K562 (cell line): ENCODE results near the gene BCL10. TPM values are rescaled to one million over a fixed set of nuclear protein-coding genes. Genes with fewer than 3 reads are reported as not detected.
A peak's percentile ranks its signal among the peaks of the same experiment; 100 is the strongest.

ENCODE experiments used
- BRF1 ChIP-seq: IDR thresholded peaks from 3 replicates; pipeline ENCODE4 v1.6.1; 2011; ENCODE audit warnings: borderline replicate concordance, mild to moderate bottlenecking; ENCODE audit not compliant: insufficient read length; ENCODE audit errors: extremely low read depth
- CBX2 ChIP-seq: fragments of 200-600 bp; sonication (generic); IDR thresholded peaks from one replicate; pipeline ENCODE4 v1.6.1; 2012; ENCODE audit warnings: mild to moderate bottlenecking, low read length, inconsistent platforms; ENCODE audit not compliant: insufficient read depth, poor library complexity, severe bottlenecking
- DACH1 ChIP-seq: fragments of 450-650 bp; IDR thresholded peaks from 2 replicates; pipeline ENCODE4 v1.6.1; 2018; ENCODE audit not compliant: partially characterized antibody
- E4F1 ChIP-seq: fragments of 250-450 bp; sonication (Bioruptor Pico); IDR thresholded peaks from 2 replicates; pipeline ENCODE4 v1.5.0; 2021; ENCODE audit warnings: mild to moderate bottlenecking, borderline replicate concordance
- EHMT2 ChIP-seq: fragments of 450-650 bp; IDR thresholded peaks from 2 replicates; pipeline ENCODE4 v1.6.1; 2018; ENCODE audit warnings: antibody characterized with exemption
- NFIC ChIP-seq: fragments of 450-650 bp; IDR thresholded peaks from 2 replicates; pipeline ENCODE4 v1.6.1; 2017; ENCODE audit warnings: mild to moderate bottlenecking, inconsistent platforms
- NFYB ChIP-seq: IDR thresholded peaks from 2 replicates; pipeline ENCODE4 v1.6.1; 2011; ENCODE audit warnings: mild to moderate bottlenecking, moderate library complexity; ENCODE audit not compliant: insufficient read length; ENCODE audit errors: extremely low read depth
- PTBP1 ChIP-seq: fragments of 200-400 bp; formaldehyde crosslinking; IDR thresholded peaks from 2 replicates; pipeline ENCODE4 v1.6.1; 2017; ENCODE audit warnings: low read depth, low read length
- SMAD3 ChIP-seq: fragments of 450-650 bp; formaldehyde crosslinking; conservative IDR thresholded peaks from 2 replicates; pipeline ENCODE4 v1.4.0; 2020; ENCODE audit warnings: mild to moderate bottlenecking
- TAF9B ChIP-seq: fragments of 450-650 bp; IDR thresholded peaks from 2 replicates; pipeline ENCODE4 v1.6.1; 2018; ENCODE audit warnings: mild to moderate bottlenecking; ENCODE audit not compliant: partially characterized antibody
- TCF7L2 ChIP-seq: fragments of 150-350 bp; IDR thresholded peaks from 2 replicates; pipeline ENCODE4 v1.6.1; 2016; ENCODE audit warnings: low read depth, mild to moderate bottlenecking, low read length, moderate library complexity
- ZC3H8 ChIP-seq: fragments of 450-650 bp; IDR thresholded peaks from 2 replicates; pipeline ENCODE4 v1.6.1; 2017
- polyA plus RNA-seq, 8 experiments: library from polyadenylated mRNA; depleted of rRNA in 4 of 8; stranded (reverse) in 5 of 8; unstranded in 3 of 8; fragments of >200 nt; fragmentation: Nextera tagmentation in 2 of 8; fragmentation: Illumina TruSeq in 1 of 8; extraction: Ambion mirVana in 2 of 8; extraction: Trizol in 1 of 8; gene quantifications; 2 replicates each; pipeline versions ENCODE4 v1.2.1 to v1.2.3, GENCODE V29; 2011 to 2014; ENCODE audit warnings: inconsistent platforms in 1 of 8, missing spikeins in 1 of 8
- total RNA-seq, 7 experiments: library from RNA; depleted of rRNA in 6 of 7; stranded (reverse); fragments of >200 nt in 6 of 7; fragmentation: Illumina TruSeq in 2 of 7; extraction: Trizol in 2 of 7; gene quantifications; 2 replicates each; pipeline versions ENCODE4 v1.2.1 to v1.2.3, GENCODE V29; 2011 to 2021; ENCODE audit warnings: low replicate concordance in 1 of 7
- TF ChIP-seq, protein P1 (sequence below): sonication (generic); formaldehyde crosslinking; IDR thresholded peaks from 2 replicates; pipeline ENCODE4 v1.8.0; 2023; ENCODE audit warnings: missing genetic modification reagents, mild to moderate bottlenecking, borderline replicate concordance

Gene BCL10
- total and polyA plus RNA-seq, 9 of the 15 experiments (the other 6 are each of a cell fraction or from before 2014, with no cell fraction given): 8.0 to 19.4 (median 12.3) TPM

- TF ChIP-seq E4F1 (CRISPR knock-in tag) (no peak), TAF9B (no peak), NFIC (peak; percentile 45; the same call in 1 of the 2 replicates), CBX2 (no peak), TCF7L2 (no peak), SMAD3 (CRISPR knock-in tag) (peak; percentile 73; the same call in 1 of the 2 replicates), ZC3H8 (no peak), NFYB (no peak), BRF1 (no peak), DACH1 (no peak), EHMT2 (no peak), PTBP1 (no peak)
- TF ChIP-seq, protein P1, sequence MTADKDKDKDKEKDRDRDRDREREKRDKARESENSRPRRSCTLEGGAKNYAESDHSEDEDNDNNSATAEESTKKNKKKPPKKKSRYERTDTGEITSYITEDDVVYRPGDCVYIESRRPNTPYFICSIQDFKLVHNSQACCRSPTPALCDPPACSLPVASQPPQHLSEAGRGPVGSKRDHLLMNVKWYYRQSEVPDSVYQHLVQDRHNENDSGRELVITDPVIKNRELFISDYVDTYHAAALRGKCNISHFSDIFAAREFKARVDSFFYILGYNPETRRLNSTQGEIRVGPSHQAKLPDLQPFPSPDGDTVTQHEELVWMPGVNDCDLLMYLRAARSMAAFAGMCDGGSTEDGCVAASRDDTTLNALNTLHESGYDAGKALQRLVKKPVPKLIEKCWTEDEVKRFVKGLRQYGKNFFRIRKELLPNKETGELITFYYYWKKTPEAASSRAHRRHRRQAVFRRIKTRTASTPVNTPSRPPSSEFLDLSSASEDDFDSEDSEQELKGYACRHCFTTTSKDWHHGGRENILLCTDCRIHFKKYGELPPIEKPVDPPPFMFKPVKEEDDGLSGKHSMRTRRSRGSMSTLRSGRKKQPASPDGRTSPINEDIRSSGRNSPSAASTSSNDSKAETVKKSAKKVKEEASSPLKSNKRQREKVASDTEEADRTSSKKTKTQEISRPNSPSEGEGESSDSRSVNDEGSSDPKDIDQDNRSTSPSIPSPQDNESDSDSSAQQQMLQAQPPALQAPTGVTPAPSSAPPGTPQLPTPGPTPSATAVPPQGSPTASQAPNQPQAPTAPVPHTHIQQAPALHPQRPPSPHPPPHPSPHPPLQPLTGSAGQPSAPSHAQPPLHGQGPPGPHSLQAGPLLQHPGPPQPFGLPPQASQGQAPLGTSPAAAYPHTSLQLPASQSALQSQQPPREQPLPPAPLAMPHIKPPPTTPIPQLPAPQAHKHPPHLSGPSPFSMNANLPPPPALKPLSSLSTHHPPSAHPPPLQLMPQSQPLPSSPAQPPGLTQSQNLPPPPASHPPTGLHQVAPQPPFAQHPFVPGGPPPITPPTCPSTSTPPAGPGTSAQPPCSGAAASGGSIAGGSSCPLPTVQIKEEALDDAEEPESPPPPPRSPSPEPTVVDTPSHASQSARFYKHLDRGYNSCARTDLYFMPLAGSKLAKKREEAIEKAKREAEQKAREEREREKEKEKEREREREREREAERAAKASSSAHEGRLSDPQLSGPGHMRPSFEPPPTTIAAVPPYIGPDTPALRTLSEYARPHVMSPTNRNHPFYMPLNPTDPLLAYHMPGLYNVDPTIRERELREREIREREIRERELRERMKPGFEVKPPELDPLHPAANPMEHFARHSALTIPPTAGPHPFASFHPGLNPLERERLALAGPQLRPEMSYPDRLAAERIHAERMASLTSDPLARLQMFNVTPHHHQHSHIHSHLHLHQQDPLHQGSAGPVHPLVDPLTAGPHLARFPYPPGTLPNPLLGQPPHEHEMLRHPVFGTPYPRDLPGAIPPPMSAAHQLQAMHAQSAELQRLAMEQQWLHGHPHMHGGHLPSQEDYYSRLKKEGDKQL (CRISPR knock-in tag): no peak
These were observed 3.1 kb upstream of the BCL10 start (continued) for GRCh38 chr1:85279458-85280080.
